KMS-11 (cell line): ENCODE measurements around the gene AMY1A.
"Not testable (repeated sequence)": the region's sequence is repeated elsewhere in the genome, so short reads cannot be mapped to it uniquely, and the experiment has no call there.

Experiments used
- H2AFZ ChIP-seq: fragments of 200-600 bp; sonication (generic); 2 replicates; pipeline ENCODE4 v1.6.1; 2016; ENCODE audit warnings: antibody characterized with exemption, mixed run types, low read depth
- H3K27ac ChIP-seq: fragments of 200-600 bp; sonication (generic); 2 replicates; pipeline ENCODE4 v1.6.1; 2016; ENCODE audit warnings: mild to moderate bottlenecking, mixed run types
- H3K27me3 ChIP-seq: fragments of 200-600 bp; sonication (generic); 2 replicates; pipeline ENCODE4 v1.6.1; 2017; ENCODE audit warnings: mild to moderate bottlenecking, low read depth, mixed run types, moderate library complexity; ENCODE audit not compliant: insufficient read depth
- H3K36me3 ChIP-seq: fragments of 200-600 bp; sonication (generic); 2 replicates; pipeline ENCODE4 v1.6.1; 2017; ENCODE audit warnings: mild to moderate bottlenecking, mixed run types; ENCODE audit not compliant: insufficient read depth
- H3K4me1 ChIP-seq: fragments of 200-600 bp; sonication (generic); 2 replicates; pipeline ENCODE4 v1.6.1; 2016; ENCODE audit warnings: mild to moderate bottlenecking, low read depth, mixed run types; ENCODE audit not compliant: poor library complexity, severe bottlenecking
- H3K4me2 ChIP-seq: fragments of 200-600 bp; sonication (generic); 2 replicates; pipeline ENCODE4 v1.7.0; 2016; ENCODE audit warnings: mild to moderate bottlenecking, mixed run types
- H3K4me3 ChIP-seq: fragments of 200-600 bp; sonication (generic); IDR thresholded peaks from 2 replicates; pipeline ENCODE4 v1.6.1; 2017; ENCODE audit warnings: low read depth, low read length, mixed read lengths; ENCODE audit not compliant: insufficient read depth
- H3K79me2 ChIP-seq: fragments of 200-600 bp; sonication (generic); 2 replicates; pipeline ENCODE4 v1.6.1; 2016; ENCODE audit warnings: low read depth, mixed run types; ENCODE audit not compliant: insufficient read depth
- H3K9ac ChIP-seq: fragments of 200-600 bp; sonication (generic); 2 replicates; pipeline ENCODE4 v1.6.1; 2016; ENCODE audit warnings: mild to moderate bottlenecking, mixed run types
- H4K20me1 ChIP-seq: fragments of 200-600 bp; sonication (generic); 2 replicates; pipeline ENCODE4 v1.6.1; 2016; ENCODE audit warnings: mild to moderate bottlenecking, mixed run types; ENCODE audit not compliant: insufficient read depth
- TF ChIP-seq, protein P1 (sequence below): fragments of 200-600 bp; sonication (generic); conservative IDR thresholded peaks from 2 replicates; pipeline ENCODE4 v1.6.1; 2017; ENCODE audit warnings: low read depth, mild to moderate bottlenecking, antibody characterized with exemption, low read length, moderate library complexity, mixed read lengths

AMY1A gene

GRCh38 chr1:103655460-103655859 is at the start of gene AMY1A:
Gene AMY1A (plus strand): TSS chr1:103655760. CDS start chr1:103656331, 571 bp downstream.
- H3K4me1 ChIP-seq, H2AFZ ChIP-seq, H3K9ac ChIP-seq, H3K27ac ChIP-seq, H3K4me3 ChIP-seq, H3K79me2 ChIP-seq, H3K36me3 ChIP-seq, H3K27me3 ChIP-seq, H3K4me2 ChIP-seq, H4K20me1 ChIP-seq: not testable (repeated sequence)

GRCh38 chr1:103616362-103616761 is 39.2 kb upstream of the AMY1A start:
- H3K27ac ChIP-seq: no peak overlapping the region
- no peak overlapping the region for H3K4me2 ChIP-seq
- TF ChIP-seq, protein P1, sequence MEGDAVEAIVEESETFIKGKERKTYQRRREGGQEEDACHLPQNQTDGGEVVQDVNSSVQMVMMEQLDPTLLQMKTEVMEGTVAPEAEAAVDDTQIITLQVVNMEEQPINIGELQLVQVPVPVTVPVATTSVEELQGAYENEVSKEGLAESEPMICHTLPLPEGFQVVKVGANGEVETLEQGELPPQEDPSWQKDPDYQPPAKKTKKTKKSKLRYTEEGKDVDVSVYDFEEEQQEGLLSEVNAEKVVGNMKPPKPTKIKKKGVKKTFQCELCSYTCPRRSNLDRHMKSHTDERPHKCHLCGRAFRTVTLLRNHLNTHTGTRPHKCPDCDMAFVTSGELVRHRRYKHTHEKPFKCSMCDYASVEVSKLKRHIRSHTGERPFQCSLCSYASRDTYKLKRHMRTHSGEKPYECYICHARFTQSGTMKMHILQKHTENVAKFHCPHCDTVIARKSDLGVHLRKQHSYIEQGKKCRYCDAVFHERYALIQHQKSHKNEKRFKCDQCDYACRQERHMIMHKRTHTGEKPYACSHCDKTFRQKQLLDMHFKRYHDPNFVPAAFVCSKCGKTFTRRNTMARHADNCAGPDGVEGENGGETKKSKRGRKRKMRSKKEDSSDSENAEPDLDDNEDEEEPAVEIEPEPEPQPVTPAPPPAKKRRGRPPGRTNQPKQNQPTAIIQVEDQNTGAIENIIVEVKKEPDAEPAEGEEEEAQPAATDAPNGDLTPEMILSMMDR: no peak
- H3K36me3 ChIP-seq: no peaks in the 10 kb centered on the region
- H3K4me3 ChIP-seq: no peak overlapping the region
- no peaks in the 10 kb centered on the region for H3K79me2 ChIP-seq
- H2AFZ ChIP-seq: no peak overlapping the region
- no peaks in the 10 kb centered on the region for H4K20me1 ChIP-seq
- H3K9ac ChIP-seq: no peak overlapping the region
- H3K4me1 ChIP-seq: no peaks in the 10 kb centered on the region
- H3K27me3 ChIP-seq: no peaks in the 10 kb centered on the region

- not testable (repeated sequence) for H3K4me3 ChIP-seq, H3K27me3 ChIP-seq, H3K4me2 ChIP-seq, H3K4me1 ChIP-seq, H3K79me2 ChIP-seq, H3K27ac ChIP-seq, H4K20me1 ChIP-seq, H3K9ac ChIP-seq, H2AFZ ChIP-seq, H3K36me3 ChIP-seq
Observed at GRCh38 chr1:103616994-103617477, 38.5 kb upstream of the AMY1A start, which contains the start of gene AMY2A. Gene AMY2A (plus strand): TSS chr1:103617427. CDS start chr1:103617441, 14 bp downstream.

GRCh38 chr1:103627436-103627835 is 28.1 kb upstream of the AMY1A start:
- H3K79me2 ChIP-seq, H3K4me2 ChIP-seq, H3K27ac ChIP-seq, H3K27me3 ChIP-seq, H3K4me3 ChIP-seq, H2AFZ ChIP-seq, H3K9ac ChIP-seq, H4K20me1 ChIP-seq, H3K4me1 ChIP-seq, H3K36me3 ChIP-seq: not testable (repeated sequence)

DNA sequence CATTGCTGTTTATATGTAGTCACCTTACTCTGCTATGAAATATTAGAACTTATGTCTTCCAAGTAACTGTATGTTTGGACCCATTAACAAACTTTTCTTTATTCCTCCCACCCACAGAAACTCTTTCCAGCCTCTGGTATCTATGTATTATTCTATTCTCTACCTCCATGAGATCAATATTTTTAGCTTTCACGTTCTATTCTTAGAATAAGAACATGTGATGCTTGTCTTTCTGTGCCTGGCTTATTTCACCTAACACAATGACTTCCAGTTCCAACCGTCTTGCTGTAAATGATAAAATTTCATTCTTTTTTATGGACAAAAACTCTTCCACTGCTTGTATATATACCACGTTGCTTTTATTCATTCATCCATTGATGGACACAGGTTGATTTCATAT is 14.4 kb upstream of the AMY1A start:
- not testable (repeated sequence) for H3K27ac ChIP-seq, H2AFZ ChIP-seq, H3K27me3 ChIP-seq, H3K4me2 ChIP-seq, H3K9ac ChIP-seq, H3K4me3 ChIP-seq, H4K20me1 ChIP-seq, H3K4me1 ChIP-seq, H3K36me3 ChIP-seq, H3K79me2 ChIP-seq

GRCh38 chr1:103643908-103644307 is 11.7 kb upstream of the AMY1A start:
- not testable (repeated sequence) for H3K4me3 ChIP-seq, H4K20me1 ChIP-seq, H3K79me2 ChIP-seq, H3K36me3 ChIP-seq, H3K27ac ChIP-seq, H3K27me3 ChIP-seq, H2AFZ ChIP-seq, H3K4me2 ChIP-seq, H3K9ac ChIP-seq, H3K4me1 ChIP-seq

DNA sequence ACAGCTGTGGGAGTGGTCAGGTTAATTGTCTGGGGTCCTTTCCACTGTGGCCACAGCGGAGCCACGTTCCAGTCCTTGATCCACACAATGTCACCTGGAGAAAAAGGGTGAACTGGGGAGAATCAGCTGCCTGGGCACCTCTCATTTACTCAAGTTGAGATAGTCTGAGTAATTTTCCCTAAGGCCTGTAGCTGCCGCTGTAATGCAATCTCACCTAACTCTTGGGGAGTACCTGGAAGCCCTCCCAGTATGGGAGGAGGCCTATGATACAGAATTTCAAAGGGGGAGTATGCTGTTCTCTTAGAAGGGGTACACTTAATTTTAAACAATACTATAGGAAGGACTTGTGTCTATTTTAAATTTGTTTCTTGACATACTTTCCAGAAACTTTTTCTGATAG is 5.3 kb upstream of the AMY1A start:
- H3K79me2 ChIP-seq, H3K36me3 ChIP-seq, H3K4me3 ChIP-seq, H4K20me1 ChIP-seq, H3K4me1 ChIP-seq, H3K4me2 ChIP-seq, H3K27me3 ChIP-seq, H3K9ac ChIP-seq, H3K27ac ChIP-seq, H2AFZ ChIP-seq: not testable (repeated sequence)

DNA sequence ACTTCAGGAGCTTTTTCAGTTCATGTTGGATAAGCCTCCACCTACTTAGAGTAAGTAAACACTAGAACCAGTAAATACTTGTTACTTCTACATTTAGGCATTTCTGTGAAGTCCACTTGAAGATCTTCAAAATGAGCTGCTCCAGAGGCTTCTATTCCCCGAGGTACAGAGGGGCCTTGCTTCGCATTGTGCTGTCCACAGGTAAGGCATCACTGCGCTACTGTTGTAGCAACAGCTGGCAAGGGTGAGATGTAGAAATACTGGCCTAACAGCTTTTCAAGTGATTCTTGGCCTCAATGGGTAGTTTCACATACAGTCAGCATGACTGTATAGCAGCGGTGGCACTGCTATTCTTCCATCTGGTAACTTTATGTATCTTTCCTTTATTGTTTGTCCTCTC is 4.7 kb upstream of the AMY1A start:
- H4K20me1 ChIP-seq, H3K4me2 ChIP-seq, H3K27me3 ChIP-seq, H3K4me1 ChIP-seq, H2AFZ ChIP-seq, H3K9ac ChIP-seq, H3K36me3 ChIP-seq, H3K79me2 ChIP-seq, H3K27ac ChIP-seq, H3K4me3 ChIP-seq: not testable (repeated sequence)

DNA sequence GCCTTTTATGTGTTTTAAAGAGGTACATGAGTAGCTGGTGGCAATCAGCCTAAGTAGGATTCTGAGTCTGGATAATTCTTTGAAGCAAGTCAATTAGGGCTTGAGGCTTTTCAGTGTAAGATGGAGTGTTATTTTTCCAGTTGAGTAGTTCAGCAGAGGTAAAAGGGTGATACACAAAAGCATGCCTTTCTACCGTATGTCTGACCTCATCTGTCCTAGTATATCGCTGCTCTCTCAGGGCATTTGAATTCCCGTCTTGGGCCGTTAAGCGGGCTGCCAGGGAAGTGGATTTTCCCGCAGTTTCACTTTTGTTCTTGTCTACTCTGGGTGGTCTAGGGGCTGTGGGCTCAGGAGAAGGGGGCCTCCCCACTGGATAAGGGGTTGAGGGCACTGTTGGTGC is 1.4 kb upstream of the AMY1A start:
- not testable (repeated sequence) for H3K4me2 ChIP-seq, H3K4me1 ChIP-seq, H4K20me1 ChIP-seq, H3K79me2 ChIP-seq, H3K9ac ChIP-seq, H2AFZ ChIP-seq, H3K27me3 ChIP-seq, H3K27ac ChIP-seq, H3K4me3 ChIP-seq, H3K36me3 ChIP-seq

DNA sequence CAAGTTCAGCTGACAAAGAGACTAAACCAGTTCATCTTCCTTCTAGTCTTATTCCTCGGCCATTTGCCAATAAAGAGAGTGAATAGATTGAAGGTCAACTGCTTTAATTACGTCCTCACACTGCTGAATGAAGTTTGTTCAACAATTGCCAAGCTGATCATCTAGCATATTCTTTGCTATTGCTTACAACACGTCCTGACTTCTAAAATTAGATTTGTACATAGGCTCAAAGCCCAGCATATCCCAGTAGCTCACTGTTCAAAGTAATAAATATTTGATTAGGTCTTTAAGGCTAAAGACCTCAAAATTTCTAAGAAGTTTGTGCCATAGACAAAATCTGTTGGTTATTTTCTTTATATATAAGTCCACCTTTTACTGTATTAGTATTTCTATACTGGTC is 20.8 kb downstream of the AMY1A start:
- H3K27me3 ChIP-seq, H2AFZ ChIP-seq, H3K27ac ChIP-seq, H3K4me3 ChIP-seq, H4K20me1 ChIP-seq, H3K9ac ChIP-seq, H3K79me2 ChIP-seq, H3K36me3 ChIP-seq, H3K4me2 ChIP-seq, H3K4me1 ChIP-seq: not testable (repeated sequence)
